Mucosa of descending colon (tissue), 3 donors: ENCODE data around the gene ZCCHC9. TPM values are rescaled to one million over a fixed set of nuclear protein-coding genes. Genes with fewer than 3 reads are reported as not detected.

Experiments used
- ATAC-seq: fragments of 200-7000 bp; cut with Tn5 transposase; one replicate; pipeline ENCODE4 v1.9.1; 2020; ENCODE audit warnings: mild to moderate bottlenecking, moderate library complexity
- DNase-seq, 3 donors: peaks; one replicate each; pipeline ENCODE4 v3.0.0-alpha.2; 2020
- H3K36me3 ChIP-seq: fragments of 200-600 bp; one replicate; pipeline ENCODE4 v1.8.0; 2021; ENCODE audit warnings: low read depth, mild to moderate bottlenecking
- H3K4me1 ChIP-seq: fragments of 200-600 bp; one replicate; pipeline ENCODE4 v1.8.0; 2021; ENCODE audit warnings: low read depth, mild to moderate bottlenecking
- H3K4me3 ChIP-seq: fragments of 200-600 bp; one replicate; pipeline ENCODE4 v1.8.0; 2021; ENCODE audit warnings: mild to moderate bottlenecking
- H3K9me3 ChIP-seq: fragments of 200-600 bp; one replicate; pipeline ENCODE4 v1.8.0; 2021; ENCODE audit warnings: mild to moderate bottlenecking
- intact Hi-C, 2 donors: fragments of 100-400 bp; cut with DNase I in 1 of 2; cut with micrococcal nuclease in 1 of 2; formaldehyde crosslinking; loops; one replicate each; pipeline versions ENCODE4 v1.11.0 to v1.11.1; 2022; cut with DNase I, micrococcal nuclease
- total RNA-seq, 3 donors: library from RNA; stranded (reverse); fragmentation: NEBNext Ultra II Directional in 2 of 3; extraction: Animal tissue kit (Norgen Biotek cat#: 25700) in 2 of 3; gene quantifications; one replicate each; pipeline versions ENCODE4 v1.2.1 to v1.2.4, GENCODE V29; 2021 to 2023
- TF ChIP-seq, protein P1 (sequence below): fragments of 200-600 bp; IDR thresholded peaks from one replicate; pipeline ENCODE4 v1.8.0; 2022; ENCODE audit warnings: antibody characterized with exemption, mild to moderate bottlenecking
- donor health status: DM: no; HTN: no; CAD: no; lungs with moderate emphysema.
- donor health status: DM: no; HTN: no; CAD: no.
- donor health status: DM: no; HTN: yes; CAD: no.

The ZCCHC9 gene
- total RNA-seq, 3 donors from 2014 or later: 11.8 to 22.8 (median 19.5) TPM

DNA sequence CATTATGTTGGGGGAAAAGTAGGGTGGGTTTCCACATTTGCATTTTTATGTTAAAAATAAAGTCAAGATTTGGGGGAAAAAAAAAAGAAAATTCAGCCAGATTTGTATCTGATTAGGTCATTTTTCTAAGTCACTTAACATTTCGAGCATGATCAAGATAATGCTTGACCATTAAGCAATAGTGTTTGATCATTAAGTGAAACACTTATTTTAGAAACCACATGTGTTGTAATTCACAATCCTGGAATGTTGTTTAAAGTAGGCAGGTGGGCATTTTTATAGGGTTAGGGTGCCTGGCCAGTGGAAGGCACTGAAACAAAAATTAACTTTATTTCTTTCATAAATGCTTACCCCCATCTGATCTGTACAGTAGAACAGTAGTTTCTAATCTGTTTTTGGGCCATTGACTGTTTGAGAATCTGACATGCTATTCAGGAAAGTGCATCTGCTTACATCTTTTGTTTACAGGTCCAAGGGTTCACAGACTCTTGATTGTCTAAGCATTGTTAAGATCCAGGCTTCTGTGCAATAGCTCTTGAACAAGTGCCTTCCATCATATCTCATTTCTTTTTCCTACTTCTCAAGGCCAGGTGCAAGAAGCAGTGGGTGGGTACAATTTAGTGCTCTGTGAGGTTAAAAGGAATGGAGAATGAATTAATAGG lies 9.1 kb downstream of the ZCCHC9 start:
- Histone ChIP-seq H3K9me3 (no peaks in the 10 kb centered on the region), H3K4me1 (no peaks in the 10 kb centered on the region), H3K36me3 (no peaks in the 10 kb centered on the region), H3K4me3 (no peak overlapping the region)
- intact Hi-C loops: no loop called here
- ATAC-seq (no peak), DNase-seq (no peak)
- TF ChIP-seq, protein P1, sequence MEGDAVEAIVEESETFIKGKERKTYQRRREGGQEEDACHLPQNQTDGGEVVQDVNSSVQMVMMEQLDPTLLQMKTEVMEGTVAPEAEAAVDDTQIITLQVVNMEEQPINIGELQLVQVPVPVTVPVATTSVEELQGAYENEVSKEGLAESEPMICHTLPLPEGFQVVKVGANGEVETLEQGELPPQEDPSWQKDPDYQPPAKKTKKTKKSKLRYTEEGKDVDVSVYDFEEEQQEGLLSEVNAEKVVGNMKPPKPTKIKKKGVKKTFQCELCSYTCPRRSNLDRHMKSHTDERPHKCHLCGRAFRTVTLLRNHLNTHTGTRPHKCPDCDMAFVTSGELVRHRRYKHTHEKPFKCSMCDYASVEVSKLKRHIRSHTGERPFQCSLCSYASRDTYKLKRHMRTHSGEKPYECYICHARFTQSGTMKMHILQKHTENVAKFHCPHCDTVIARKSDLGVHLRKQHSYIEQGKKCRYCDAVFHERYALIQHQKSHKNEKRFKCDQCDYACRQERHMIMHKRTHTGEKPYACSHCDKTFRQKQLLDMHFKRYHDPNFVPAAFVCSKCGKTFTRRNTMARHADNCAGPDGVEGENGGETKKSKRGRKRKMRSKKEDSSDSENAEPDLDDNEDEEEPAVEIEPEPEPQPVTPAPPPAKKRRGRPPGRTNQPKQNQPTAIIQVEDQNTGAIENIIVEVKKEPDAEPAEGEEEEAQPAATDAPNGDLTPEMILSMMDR: no peak

DNA sequence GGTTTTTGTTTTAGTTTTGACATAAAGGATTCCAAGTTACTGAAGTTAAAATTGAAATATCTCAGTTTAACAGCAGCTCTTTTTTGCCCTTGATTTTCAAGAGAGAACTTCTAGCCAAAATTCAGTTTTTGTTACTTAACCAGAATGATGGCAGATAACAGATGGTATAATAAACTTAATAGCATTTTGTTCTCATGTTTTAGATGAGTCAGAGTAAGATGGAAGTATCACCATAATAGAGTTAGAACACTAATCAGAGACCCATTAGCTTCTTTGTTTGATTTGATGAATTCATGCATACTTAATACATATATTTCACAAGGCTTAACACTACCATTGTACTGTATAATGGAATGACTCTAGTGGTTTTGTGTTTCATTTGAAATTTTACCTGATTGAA lies 11.9 kb downstream of the ZCCHC9 start:
- no peak for ATAC-seq
- TF ChIP-seq, protein P1: no peak
- intact Hi-C loops: no loop called here
- H3K4me3 ChIP-seq: no peak overlapping the region
- H3K36me3 ChIP-seq: no peaks in the 10 kb centered on the region
- no peaks in the 10 kb centered on the region for H3K9me3 ChIP-seq
- no peak for DNase-seq
- no peaks in the 10 kb centered on the region for H3K4me1 ChIP-seq

DNA sequence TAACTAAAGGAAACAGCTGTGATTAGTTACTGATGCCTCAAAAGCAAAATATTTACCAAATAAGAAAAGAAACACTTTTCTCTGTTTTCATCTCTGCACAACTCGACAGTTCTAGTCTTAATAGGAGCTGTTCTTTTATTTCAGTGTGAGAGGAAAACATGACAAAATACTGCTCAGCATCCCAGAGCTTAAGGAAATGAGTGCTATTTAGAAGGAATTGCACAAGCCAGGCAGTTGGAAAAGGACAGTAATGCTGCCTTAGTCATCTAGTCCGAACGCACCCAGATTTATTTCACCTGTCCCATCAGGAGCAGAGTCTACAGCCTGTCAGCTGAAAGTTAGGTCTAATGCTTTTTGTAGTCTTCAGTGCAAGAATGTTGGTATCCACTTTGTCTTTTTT lies 12.3 kb downstream of the ZCCHC9 start:
- TF ChIP-seq, protein P1: no peak
- no peak for ATAC-seq
- no peaks in the 10 kb centered on the region for H3K9me3 ChIP-seq
- no peak overlapping the region for H3K4me3 ChIP-seq
- DNase-seq: no peak
- no peaks in the 10 kb centered on the region for H3K4me1 ChIP-seq
- intact Hi-C loops: no loop called here
- H3K36me3 ChIP-seq: no peaks in the 10 kb centered on the region

DNA sequence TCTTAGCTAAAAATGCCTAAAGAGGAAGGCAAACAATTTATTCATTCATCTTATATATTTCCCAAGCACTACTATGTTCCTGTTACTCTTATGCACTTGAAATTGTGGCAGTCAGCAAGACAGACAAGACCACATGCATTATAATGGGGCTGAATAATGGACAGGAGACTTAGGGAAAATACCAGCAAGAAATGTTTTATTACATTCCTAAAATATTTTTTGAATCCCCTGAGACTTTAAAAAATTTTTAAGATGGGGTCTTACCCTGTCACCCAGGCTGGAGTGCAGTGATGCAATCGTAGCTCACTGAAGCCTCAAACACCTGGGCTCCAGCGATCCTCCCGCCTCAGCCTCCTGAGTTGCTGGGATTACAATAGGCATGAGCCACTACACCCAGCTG lies 13.2 kb downstream of the ZCCHC9 start:
- Histone ChIP-seq H3K9me3 (no peaks in the 10 kb centered on the region), H3K36me3 (no peaks in the 10 kb centered on the region), H3K4me3 (no peak overlapping the region), H3K4me1 (no peaks in the 10 kb centered on the region)
- TF ChIP-seq, protein P1: no peak
- intact Hi-C loops: no loop called here
- ATAC-seq (no peak), DNase-seq (no peak)

DNA sequence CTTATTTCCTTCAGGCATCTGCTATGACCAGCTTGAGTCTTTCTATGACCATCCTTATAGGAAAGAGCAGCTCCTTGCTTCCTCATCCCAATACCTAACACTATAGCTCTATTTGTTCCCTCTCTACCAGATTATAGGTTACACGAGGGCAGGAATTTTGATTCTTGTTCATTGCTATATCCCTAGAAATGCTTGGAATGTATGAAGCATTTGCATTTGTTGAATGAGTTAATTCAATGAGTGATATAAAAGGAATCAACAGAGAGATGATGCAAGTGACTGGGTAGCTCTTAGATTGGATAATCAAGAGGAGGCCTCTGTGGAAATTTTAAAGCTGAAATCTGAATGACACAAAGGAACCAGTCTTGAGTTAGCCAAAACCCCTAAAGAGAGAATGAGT lies 13.9 kb downstream of the ZCCHC9 start:
- ATAC-seq: no peak
- no peaks in the 10 kb centered on the region for H3K9me3 ChIP-seq
- intact Hi-C loops: no loop called here
- no peaks in the 10 kb centered on the region for H3K36me3 ChIP-seq
- no peak for DNase-seq
- H3K4me3 ChIP-seq: no peak overlapping the region
- TF ChIP-seq, protein P1: no peak
- no peaks in the 10 kb centered on the region for H3K4me1 ChIP-seq

DNA sequence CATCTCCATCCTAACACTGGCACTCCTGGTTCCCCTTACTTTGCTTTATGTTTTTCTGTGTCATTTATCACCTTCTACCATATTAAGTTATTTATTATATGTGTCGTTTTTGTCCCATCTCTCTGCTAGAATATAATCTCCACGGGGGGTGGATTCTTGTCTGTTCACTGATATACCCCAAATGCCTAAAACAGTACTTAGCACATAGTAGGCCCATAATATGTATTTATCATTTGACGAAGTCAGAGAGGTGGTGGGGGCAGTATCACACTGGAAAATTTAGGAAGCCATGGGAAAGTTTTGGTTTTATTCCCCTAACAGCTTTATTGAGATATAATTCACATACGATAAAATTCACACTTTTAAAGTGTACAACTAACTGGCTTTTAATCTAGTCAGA lies 14.4 kb downstream of the ZCCHC9 start:
- Histone ChIP-seq H3K9me3 (no peaks in the 10 kb centered on the region), H3K4me3 (no peak overlapping the region), H3K36me3 (no peaks in the 10 kb centered on the region), H3K4me1 (no peaks in the 10 kb centered on the region)
- DNase-seq (no peak), ATAC-seq (no peak)
- intact Hi-C loops: no loop called here
- TF ChIP-seq, protein P1: no peak
